ENCODE data around the gene DNAAF8. TPM values are rescaled to one million over a fixed set of nuclear protein-coding genes. Genes with fewer than 3 reads are reported as not detected.

DNAAF8 gene
- total and polyA plus RNA-seq, 2 donors, result 0.38 to 1.1 TPM

DNA sequence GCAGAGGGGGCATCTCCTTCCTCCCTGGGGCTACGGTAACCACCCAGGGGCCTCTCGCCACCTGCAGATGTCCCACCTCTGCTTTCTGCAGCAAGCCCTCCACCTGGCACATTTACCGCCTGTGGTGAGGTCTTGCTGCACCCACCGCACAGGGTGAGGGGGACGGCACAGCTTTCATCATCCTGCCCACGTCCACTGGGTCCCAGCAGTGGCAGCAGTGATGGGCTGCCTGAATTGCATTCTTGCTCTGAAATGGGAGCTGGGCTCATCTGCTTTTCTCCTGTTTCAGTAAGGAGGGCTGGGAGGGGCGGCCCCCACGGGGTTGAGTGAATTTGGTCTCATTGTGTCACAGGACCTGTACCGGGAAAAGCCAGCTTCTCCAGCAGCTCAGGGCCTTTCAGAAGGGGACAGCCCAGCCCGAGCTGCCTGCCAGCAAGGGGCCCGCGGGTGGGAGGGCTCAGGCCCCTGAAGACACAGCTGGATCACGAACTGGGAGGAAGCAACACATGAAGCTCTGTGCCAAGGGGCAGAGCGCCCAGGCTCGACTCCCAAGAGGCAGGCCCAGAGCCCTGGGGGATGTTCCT is 12.7 kb downstream of the DNAAF8 start:
- peak in 2 of 9 donors; percentile 35 to 57 for DNase-seq (ENCODE audit: low read depth in 6 of 9, low spot score in 9 of 9)
- Histone ChIP-seq H3K4me1 (ENCODE audit: control insufficient read depth in 2 of 2, insufficient read depth in 2 of 2, low read length in 2 of 2) (peaks cover 14 to 44% of the 10 kb centered on the region in 2 donors), H3K27ac (ENCODE audit: low read depth in 1 of 2, low read length in 1 of 2) (peak overlapping the region; percentile 13 to 25), H3K36me3 (ENCODE audit: control insufficient read depth in 2 of 2, insufficient read depth in 2 of 2, low read length in 1 of 2) (peaks cover 18 to 22% of the 10 kb centered on the region in 2 donors), H3K9me3 (ENCODE audit: control insufficient read depth in 2 of 2, insufficient read depth in 1 of 2, low read length in 1 of 2) (no peaks in the 10 kb centered on the region), H3K27me3 (ENCODE audit: control insufficient read depth in 2 of 2, insufficient read depth in 1 of 2, low read length in 1 of 2) (no peaks in the 10 kb centered on the region), H3K4me3 (ENCODE audit: low read length in 2 of 2) (no peak overlapping the region)
- WGBS, result 53% methylated on average over 15 of the region's 15 CpGs

GRCh38 chr16:4747906-4748681 is 13.8 kb downstream of the DNAAF8 start:
- no peaks in the 10 kb centered on the region for H3K27me3 ChIP-seq (ENCODE audit: control insufficient read depth in 2 of 2, insufficient read depth in 1 of 2, low read length in 1 of 2)
- 55% methylated on average over 14 of the region's 14 CpGs for WGBS
- peaks cover 14 to 40% of the 10 kb centered on the region in 2 donors for H3K4me1 ChIP-seq (ENCODE audit: control insufficient read depth in 2 of 2, insufficient read depth in 2 of 2, low read length in 2 of 2)
- H3K9me3 ChIP-seq (ENCODE audit: control insufficient read depth in 2 of 2, insufficient read depth in 1 of 2, low read length in 1 of 2), result no peaks in the 10 kb centered on the region
- H3K27ac ChIP-seq (ENCODE audit: low read depth in 1 of 2, low read length in 1 of 2), result peak overlapping the region in 1 of 2 donors; percentile 13
- no peak overlapping the region for H3K4me3 ChIP-seq (ENCODE audit: low read length in 2 of 2)
- peak in 2 of 9 donors; percentile 29 to 70 for DNase-seq (ENCODE audit: low read depth in 6 of 9, low spot score in 9 of 9)
- peaks cover 28 to 31% of the 10 kb centered on the region in 2 donors for H3K36me3 ChIP-seq (ENCODE audit: control insufficient read depth in 2 of 2, insufficient read depth in 2 of 2, low read length in 1 of 2)

DNA sequence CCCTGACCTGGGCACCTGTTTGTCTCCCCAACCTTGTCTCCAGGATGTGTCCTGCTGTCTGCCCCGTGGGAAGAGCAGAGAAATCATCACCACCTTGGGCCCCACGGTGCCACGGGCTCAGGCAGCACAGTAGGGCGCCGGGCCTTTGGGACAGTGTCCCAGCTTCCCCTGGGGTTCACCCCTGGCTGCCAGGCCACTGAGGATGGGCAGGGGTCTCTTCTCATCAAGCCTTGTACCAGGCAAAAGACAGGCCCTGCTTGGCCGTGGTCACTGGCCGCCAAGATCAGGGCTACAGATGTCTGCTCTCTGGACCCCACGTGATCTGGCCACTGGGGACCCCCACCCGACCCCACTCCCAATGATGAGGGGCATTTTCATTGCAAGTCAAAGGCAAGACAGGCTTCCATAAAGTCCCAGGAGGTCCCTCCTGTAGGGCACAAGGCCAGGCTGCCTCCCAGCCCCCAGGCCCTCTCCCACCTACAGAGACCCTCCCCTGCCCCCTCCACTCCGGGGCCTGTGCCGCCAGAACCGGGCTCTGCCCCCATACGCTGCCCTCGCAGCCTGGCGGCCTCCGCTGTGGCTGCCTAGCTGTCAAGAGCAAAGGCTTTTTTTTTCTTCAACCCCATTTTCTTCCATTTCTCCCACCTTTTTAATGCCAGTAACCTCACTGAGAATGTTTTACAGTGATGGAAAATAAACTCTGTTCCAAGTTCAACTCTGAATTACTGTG is 14.5 kb downstream of the DNAAF8 start:
- H3K9me3 ChIP-seq (ENCODE audit: control insufficient read depth in 2 of 2, insufficient read depth in 1 of 2, low read length in 1 of 2), result no peaks in the 10 kb centered on the region
- WGBS, result 96% methylated on average over 16 of the region's 16 CpGs
- H3K27me3 ChIP-seq (ENCODE audit: control insufficient read depth in 2 of 2, insufficient read depth in 1 of 2, low read length in 1 of 2), result no peaks in the 10 kb centered on the region
- no peak overlapping the region for H3K27ac ChIP-seq (ENCODE audit: low read depth in 1 of 2, low read length in 1 of 2)
- no peak for DNase-seq (ENCODE audit: low read depth in 6 of 9, low spot score in 9 of 9)
- H3K36me3 ChIP-seq (ENCODE audit: control insufficient read depth in 2 of 2, insufficient read depth in 2 of 2, low read length in 1 of 2), result peaks cover 35 to 38% of the 10 kb centered on the region in 2 donors
- H3K4me1 ChIP-seq (ENCODE audit: control insufficient read depth in 2 of 2, insufficient read depth in 2 of 2, low read length in 2 of 2), result peaks cover 14 to 35% of the 10 kb centered on the region in 2 donors
- no peak overlapping the region for H3K4me3 ChIP-seq (ENCODE audit: low read length in 2 of 2)

- Histone ChIP-seq H3K27me3 (ENCODE audit: control insufficient read depth in 2 of 2, insufficient read depth in 1 of 2, low read length in 1 of 2) (no peaks in the 10 kb centered on the region), H3K4me3 (ENCODE audit: low read length in 2 of 2) (no peak overlapping the region), H3K4me1 (ENCODE audit: control insufficient read depth in 2 of 2, insufficient read depth in 2 of 2, low read length in 2 of 2) (peaks cover 14 to 35% of the 10 kb centered on the region in 2 donors), H3K27ac (ENCODE audit: low read depth in 1 of 2, low read length in 1 of 2) (no peak overlapping the region), H3K36me3 (ENCODE audit: control insufficient read depth in 2 of 2, insufficient read depth in 2 of 2, low read length in 1 of 2) (peaks cover 41 to 42% of the 10 kb centered on the region in 2 donors), H3K9me3 (ENCODE audit: control insufficient read depth in 2 of 2, insufficient read depth in 1 of 2, low read length in 1 of 2) (peaks cover under 1 to 2% of the 10 kb centered on the region in 2 donors)
- WGBS, result 96% methylated on average over 10 of the region's 10 CpGs
- DNase-seq (ENCODE audit: low read depth in 6 of 9, low spot score in 9 of 9), result no peak
Observed at GRCh38 chr16:4749700-4750257, 15.4 kb downstream of the DNAAF8 start.

DNA sequence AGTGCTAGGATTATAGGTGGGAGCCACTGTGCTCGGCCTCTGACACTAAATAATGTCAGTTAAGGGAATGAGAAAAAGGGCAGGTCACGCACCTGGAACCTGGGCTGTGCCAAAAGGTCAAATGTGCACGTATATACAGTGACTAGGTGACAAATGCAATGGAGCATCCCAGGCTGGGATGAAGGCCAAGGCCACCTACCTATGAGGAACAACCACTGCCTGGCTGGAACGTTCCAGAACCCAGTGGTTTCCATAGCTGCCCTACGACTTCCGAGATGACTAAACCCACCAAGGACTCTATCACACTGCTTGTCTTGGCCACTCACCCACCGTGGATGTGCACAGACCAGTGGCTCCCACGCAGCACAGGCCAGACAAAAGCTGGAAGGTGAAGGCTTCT is 16.6 kb downstream of the DNAAF8 start:
- Histone ChIP-seq H3K4me1 (ENCODE audit: control insufficient read depth in 2 of 2, insufficient read depth in 2 of 2, low read length in 2 of 2) (peaks cover 14 to 34% of the 10 kb centered on the region in 2 donors), H3K36me3 (ENCODE audit: control insufficient read depth in 2 of 2, insufficient read depth in 2 of 2, low read length in 1 of 2) (peaks cover 51 to 53% of the 10 kb centered on the region in 2 donors), H3K9me3 (ENCODE audit: control insufficient read depth in 2 of 2, insufficient read depth in 1 of 2, low read length in 1 of 2) (peaks cover 4 to 8% of the 10 kb centered on the region in 2 donors), H3K27me3 (ENCODE audit: control insufficient read depth in 2 of 2, insufficient read depth in 1 of 2, low read length in 1 of 2) (no peaks in the 10 kb centered on the region), H3K4me3 (ENCODE audit: low read length in 2 of 2) (no peak overlapping the region), H3K27ac (ENCODE audit: low read depth in 1 of 2, low read length in 1 of 2) (no peak overlapping the region)
- WGBS, result 97% methylated on average over 8 of the region's 8 CpGs
- no peak for DNase-seq (ENCODE audit: low read depth in 6 of 9, low spot score in 9 of 9)

GRCh38 chr16:4752351-4753100 is 18.2 kb downstream of the DNAAF8 start:
- 98% methylated on average over 44 of the region's 44 CpGs for WGBS
- no peak for DNase-seq (ENCODE audit: low read depth in 6 of 9, low spot score in 9 of 9)

DNA sequence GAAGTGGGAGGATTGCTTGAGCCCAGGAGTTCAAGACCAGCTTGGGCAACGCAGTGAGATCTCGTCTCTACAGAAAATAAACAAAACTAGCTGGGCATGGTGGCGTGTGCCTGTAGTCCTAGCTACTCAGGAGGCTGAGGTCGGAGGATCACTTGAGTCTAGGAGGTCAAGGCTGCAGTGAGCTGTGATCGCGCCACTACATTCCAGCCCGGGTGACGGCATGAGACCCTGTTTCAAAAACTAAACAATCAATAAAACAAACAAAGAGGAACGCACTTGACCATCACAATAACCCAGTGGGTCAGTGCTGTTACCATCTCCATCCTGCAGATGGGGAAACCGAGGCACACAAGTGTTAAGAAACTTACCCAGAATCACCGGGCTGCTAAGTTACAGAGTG is 18.9 kb downstream of the DNAAF8 start:
- Histone ChIP-seq H3K4me3 (ENCODE audit: low read length in 2 of 2) (no peak overlapping the region), H3K9me3 (ENCODE audit: control insufficient read depth in 2 of 2, insufficient read depth in 1 of 2, low read length in 1 of 2) (peaks cover 4 to 8% of the 10 kb centered on the region in 2 donors), H3K27me3 (ENCODE audit: control insufficient read depth in 2 of 2, insufficient read depth in 1 of 2, low read length in 1 of 2) (no peaks in the 10 kb centered on the region), H3K27ac (ENCODE audit: low read depth in 1 of 2, low read length in 1 of 2) (no peak overlapping the region), H3K4me1 (ENCODE audit: control insufficient read depth in 2 of 2, insufficient read depth in 2 of 2, low read length in 2 of 2) (peaks cover 4 to 10% of the 10 kb centered on the region in 2 donors), H3K36me3 (ENCODE audit: control insufficient read depth in 2 of 2, insufficient read depth in 2 of 2, low read length in 1 of 2) (peaks cover 58 to 62% of the 10 kb centered on the region in 2 donors)
- whole genome bisulfite sequencing, result 98% methylated on average over 11 of the region's 11 CpGs
- DNase-seq (ENCODE audit: low read depth in 6 of 9, low spot score in 9 of 9), result no peak

More at GRCh38 chr16:4752351-4753100, 18.2 kb downstream of the DNAAF8 start:
- Histone ChIP-seq H3K27ac (ENCODE audit: low read depth in 1 of 2, low read length in 1 of 2) (no peak overlapping the region), H3K36me3 (ENCODE audit: control insufficient read depth in 2 of 2, insufficient read depth in 2 of 2, low read length in 1 of 2) (peaks cover 56 to 59% of the 10 kb centered on the region in 2 donors), H3K27me3 (ENCODE audit: control insufficient read depth in 2 of 2, insufficient read depth in 1 of 2, low read length in 1 of 2) (no peaks in the 10 kb centered on the region), H3K9me3 (ENCODE audit: control insufficient read depth in 2 of 2, insufficient read depth in 1 of 2, low read length in 1 of 2) (peaks cover 4 to 8% of the 10 kb centered on the region in 2 donors), H3K4me3 (ENCODE audit: low read length in 2 of 2) (no peak overlapping the region), H3K4me1 (ENCODE audit: control insufficient read depth in 2 of 2, insufficient read depth in 2 of 2, low read length in 2 of 2) (peaks cover 4 to 17% of the 10 kb centered on the region in 2 donors)

DNA sequence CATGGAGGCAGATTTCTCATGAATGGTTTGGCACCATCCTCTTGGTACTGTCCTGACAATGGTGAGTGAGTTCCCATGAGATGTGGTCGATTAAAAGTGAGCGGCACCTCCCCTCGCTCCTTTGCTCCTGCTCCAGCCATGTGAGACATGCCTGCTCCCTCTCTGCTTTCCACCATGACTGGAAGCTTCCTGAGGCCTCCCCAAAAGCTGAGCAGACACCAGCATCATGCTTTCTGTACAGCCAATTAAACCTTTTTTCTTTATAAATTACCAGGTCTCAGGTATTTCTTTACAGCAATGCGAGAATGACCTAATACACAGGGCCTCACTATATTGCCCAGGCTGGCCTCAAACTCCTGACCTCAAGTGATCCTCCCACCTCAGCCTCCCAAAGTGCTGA is 20.5 kb downstream of the DNAAF8 start:
- no peaks in the 10 kb centered on the region for H3K4me1 ChIP-seq (ENCODE audit: control insufficient read depth in 2 of 2, insufficient read depth in 2 of 2, low read length in 2 of 2)
- no peak for DNase-seq (ENCODE audit: low read depth in 6 of 9, low spot score in 9 of 9)
- no peak overlapping the region for H3K4me3 ChIP-seq (ENCODE audit: low read length in 2 of 2)
- peaks cover 4 to 8% of the 10 kb centered on the region in 2 donors for H3K9me3 ChIP-seq (ENCODE audit: control insufficient read depth in 2 of 2, insufficient read depth in 1 of 2, low read length in 1 of 2)
- no peaks in the 10 kb centered on the region for H3K27me3 ChIP-seq (ENCODE audit: control insufficient read depth in 2 of 2, insufficient read depth in 1 of 2, low read length in 1 of 2)
- WGBS, result 98% methylated on average over 4 of the region's 4 CpGs
- no peak overlapping the region for H3K27ac ChIP-seq (ENCODE audit: low read depth in 1 of 2, low read length in 1 of 2)
- H3K36me3 ChIP-seq (ENCODE audit: control insufficient read depth in 2 of 2, insufficient read depth in 2 of 2, low read length in 1 of 2), result peaks cover 71 to 74% of the 10 kb centered on the region in 2 donors

Measured in thymus (tissue), 11 donors.